HEK293 (cell line): ENCODE data around the gene ERMARD.
A peak's percentile ranks its signal among the peaks of the same experiment; 100 is the strongest.

Source experiments
- CTCF ChIA-PET: fragments of 350-600 bp; formaldehyde crosslinking; extraction: SDS; loops from one replicate; lab custom pipeline; 2021; ENCODE audit warnings: antibody characterized with exemption; lab: Yijun Ruan, JAX
- POLR2A ChIA-PET: fragments of 300-600 bp; formaldehyde crosslinking; extraction: SDS; loops from one replicate; lab custom pipeline; 2020; ENCODE audit warnings: antibody characterized with exemption, inconsistent platforms; lab: Yijun Ruan, JAX
- H3K27ac ChIP-seq: fragments of 200-500 bp; sonication (Bioruptor generic); 2 replicates; pipeline ENCODE4 v1.5.1; 2014; ENCODE audit warnings: low read depth, low read length, control low read depth, inconsistent platforms; ENCODE audit errors: extremely low read depth
- H3K36me3 ChIP-seq, 2 experiments: fragments of 200-500 bp in 1 of 2; sonication (Bioruptor generic) in 1 of 2; 1 replicate in 1 of 2; 2 replicates in 1 of 2; pipeline ENCODE4 v1.5.1; 2014 to 2017; ENCODE audit warnings: inconsistent platforms in 2 of 2, low read length in 2 of 2; ENCODE audit not compliant: control insufficient read depth in 2 of 2, insufficient read depth in 1 of 2
- H3K4me1 ChIP-seq: fragments of 200-500 bp; sonication (Bioruptor generic); 2 replicates; pipeline ENCODE4 v1.5.1; 2014; ENCODE audit warnings: mild to moderate bottlenecking, low read length, inconsistent platforms; ENCODE audit not compliant: control insufficient read depth, insufficient read depth
- H3K4me3 ChIP-seq: 2 replicates; pipeline ENCODE4 v1.5.1; 2011; ENCODE audit warnings: low read depth, mild to moderate bottlenecking, control low read depth, low read length, moderate library complexity
- H3K9me3 ChIP-seq: fragments of 200-500 bp; sonication (Bioruptor generic); 2 replicates; pipeline ENCODE4 v1.5.1; 2014; ENCODE audit warnings: low read depth, low read length, inconsistent platforms; ENCODE audit not compliant: control insufficient read depth, insufficient read depth
- RBAK ChIP-seq: fragments of 450-650 bp; formaldehyde crosslinking; IDR thresholded peaks from 2 replicates; pipeline ENCODE4 v1.5.1; 2016; ENCODE audit warnings: missing biosample characterization, missing genetic modification characterization
- YY1 ChIP-seq: fragments of 450-650 bp; formaldehyde crosslinking; IDR thresholded peaks from 2 replicates; pipeline ENCODE4 v1.5.1; 2018; ENCODE audit warnings: missing biosample characterization, missing genetic modification characterization
- ZBTB17 ChIP-seq: fragments of 450-650 bp; formaldehyde crosslinking; IDR thresholded peaks from 2 replicates; pipeline ENCODE4 v1.5.1; 2016; ENCODE audit warnings: missing biosample characterization, missing genetic modification characterization
- ZBTB20 ChIP-seq: fragments of 450-650 bp; formaldehyde crosslinking; IDR thresholded peaks from 2 replicates; pipeline ENCODE4 v1.5.1; 2016; ENCODE audit warnings: missing biosample characterization, missing genetic modification characterization
- ZIC2 ChIP-seq: fragments of 450-650 bp; formaldehyde crosslinking; IDR thresholded peaks from 2 replicates; pipeline ENCODE4 v1.5.1; 2016; ENCODE audit warnings: missing biosample characterization, missing genetic modification characterization
- ZNF146 ChIP-seq: fragments of 450-650 bp; formaldehyde crosslinking; IDR thresholded peaks from 2 replicates; pipeline ENCODE4 v1.5.1; 2016; ENCODE audit warnings: missing biosample characterization, missing genetic modification characterization
- ZNF175 ChIP-seq: fragments of 450-650 bp; formaldehyde crosslinking; IDR thresholded peaks from 2 replicates; pipeline ENCODE4 v1.5.1; 2016; ENCODE audit warnings: missing biosample characterization, missing genetic modification characterization
- ZNF19 ChIP-seq: fragments of 450-650 bp; formaldehyde crosslinking; IDR thresholded peaks from 2 replicates; pipeline ENCODE4; 2016; ENCODE audit warnings: missing biosample characterization, missing genetic modification characterization, low read depth
- ZNF239 ChIP-seq: fragments of 450-650 bp; formaldehyde crosslinking; IDR thresholded peaks from 2 replicates; pipeline ENCODE4 v1.5.1; 2016; ENCODE audit warnings: missing biosample characterization, missing genetic modification characterization
- ZNF391 ChIP-seq: fragments of 450-650 bp; formaldehyde crosslinking; IDR thresholded peaks from 2 replicates; pipeline ENCODE4 v1.5.1; 2016; ENCODE audit warnings: low read depth, missing biosample characterization, missing genetic modification characterization, borderline replicate concordance
- ZNF426 ChIP-seq: fragments of 450-650 bp; formaldehyde crosslinking; IDR thresholded peaks from 2 replicates; pipeline ENCODE4 v1.5.1; 2017; ENCODE audit warnings: missing biosample characterization, missing genetic modification characterization, mild to moderate bottlenecking, inconsistent platforms, moderate library complexity
- ZNF433 ChIP-seq: fragments of 450-650 bp; formaldehyde crosslinking; IDR thresholded peaks from 2 replicates; pipeline ENCODE4 v1.5.1; 2016; ENCODE audit warnings: missing biosample characterization, missing genetic modification characterization, low read depth
- ZNF510 ChIP-seq: fragments of 450-650 bp; formaldehyde crosslinking; IDR thresholded peaks from 2 replicates; pipeline ENCODE4 v1.5.1; 2018; ENCODE audit warnings: mild to moderate bottlenecking, missing genetic modification characterization, missing biosample characterization; ENCODE audit not compliant: insufficient replicate concordance
- ZNF626 ChIP-seq: fragments of 450-650 bp; sonication (Bioruptor Pico); formaldehyde crosslinking; IDR thresholded peaks from 2 replicates; pipeline ENCODE4 v1.5.1; 2018; ENCODE audit warnings: missing biosample characterization, missing genetic modification characterization, inconsistent platforms
- ZNF747 ChIP-seq: fragments of 450-650 bp; formaldehyde crosslinking; IDR thresholded peaks from 2 replicates; pipeline ENCODE4 v1.5.1; 2016; ENCODE audit warnings: missing biosample characterization, missing genetic modification characterization
- TF ChIP-seq, protein P1 (sequence below): fragments of 450-650 bp; formaldehyde crosslinking; IDR thresholded peaks from 2 replicates; pipeline ENCODE4 v1.5.1; 2016; ENCODE audit warnings: missing biosample characterization, missing genetic modification characterization, borderline replicate concordance
- TF ChIP-seq, protein P2 (sequence below): fragments of 450-650 bp; formaldehyde crosslinking; IDR thresholded peaks from 2 replicates; pipeline ENCODE4 v1.5.1; 2017; ENCODE audit warnings: missing biosample characterization, missing genetic modification characterization
- TF ChIP-seq, protein P3 (sequence below): fragments of 450-650 bp; IDR thresholded peaks from 2 replicates; pipeline ENCODE4 v1.5.1; 2018; ENCODE audit warnings: missing biosample characterization, missing genetic modification characterization
- TF ChIP-seq, protein P4 (sequence below): fragments of 450-650 bp; formaldehyde crosslinking; IDR thresholded peaks from 2 replicates; pipeline ENCODE4 v1.5.1; 2016; ENCODE audit warnings: missing biosample characterization, missing genetic modification characterization, borderline replicate concordance
- TF ChIP-seq, protein P5 (sequence below): fragments of 450-650 bp; formaldehyde crosslinking; IDR thresholded peaks from 2 replicates; pipeline ENCODE4 v1.5.1; 2016; ENCODE audit warnings: missing biosample characterization, missing genetic modification characterization

Gene ERMARD

GRCh38 chr6:169825558-169826225 is 74.3 kb downstream of the ERMARD start:
- no peak for TF ChIP-seq ZNF426 (tag by site-specific recombination)
- TF ChIP-seq, protein P1, sequence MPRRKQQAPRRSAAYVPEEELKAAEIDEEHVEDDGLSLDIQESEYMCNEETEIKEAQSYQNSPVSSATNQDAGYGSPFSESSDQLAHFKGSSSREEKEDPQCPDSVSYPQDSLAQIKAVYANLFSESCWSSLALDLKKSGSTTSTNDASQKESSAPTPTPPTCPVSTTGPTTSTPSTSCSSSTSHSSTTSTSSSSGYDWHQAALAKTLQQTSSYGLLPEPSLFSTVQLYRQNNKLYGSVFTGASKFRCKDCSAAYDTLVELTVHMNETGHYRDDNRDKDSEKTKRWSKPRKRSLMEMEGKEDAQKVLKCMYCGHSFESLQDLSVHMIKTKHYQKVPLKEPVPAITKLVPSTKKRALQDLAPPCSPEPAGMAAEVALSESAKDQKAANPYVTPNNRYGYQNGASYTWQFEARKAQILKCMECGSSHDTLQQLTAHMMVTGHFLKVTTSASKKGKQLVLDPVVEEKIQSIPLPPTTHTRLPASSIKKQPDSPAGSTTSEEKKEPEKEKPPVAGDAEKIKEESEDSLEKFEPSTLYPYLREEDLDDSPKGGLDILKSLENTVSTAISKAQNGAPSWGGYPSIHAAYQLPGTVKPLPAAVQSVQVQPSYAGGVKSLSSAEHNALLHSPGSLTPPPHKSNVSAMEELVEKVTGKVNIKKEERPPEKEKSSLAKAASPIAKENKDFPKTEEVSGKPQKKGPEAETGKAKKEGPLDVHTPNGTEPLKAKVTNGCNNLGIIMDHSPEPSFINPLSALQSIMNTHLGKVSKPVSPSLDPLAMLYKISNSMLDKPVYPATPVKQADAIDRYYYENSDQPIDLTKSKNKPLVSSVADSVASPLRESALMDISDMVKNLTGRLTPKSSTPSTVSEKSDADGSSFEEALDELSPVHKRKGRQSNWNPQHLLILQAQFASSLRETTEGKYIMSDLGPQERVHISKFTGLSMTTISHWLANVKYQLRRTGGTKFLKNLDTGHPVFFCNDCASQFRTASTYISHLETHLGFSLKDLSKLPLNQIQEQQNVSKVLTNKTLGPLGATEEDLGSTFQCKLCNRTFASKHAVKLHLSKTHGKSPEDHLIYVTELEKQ (tag by site-specific recombination): no peak
- no peak for TF ChIP-seq ZNF19 (tag by site-specific recombination)
- TF ChIP-seq ZNF239: no peak
- TF ChIP-seq, protein P2, sequence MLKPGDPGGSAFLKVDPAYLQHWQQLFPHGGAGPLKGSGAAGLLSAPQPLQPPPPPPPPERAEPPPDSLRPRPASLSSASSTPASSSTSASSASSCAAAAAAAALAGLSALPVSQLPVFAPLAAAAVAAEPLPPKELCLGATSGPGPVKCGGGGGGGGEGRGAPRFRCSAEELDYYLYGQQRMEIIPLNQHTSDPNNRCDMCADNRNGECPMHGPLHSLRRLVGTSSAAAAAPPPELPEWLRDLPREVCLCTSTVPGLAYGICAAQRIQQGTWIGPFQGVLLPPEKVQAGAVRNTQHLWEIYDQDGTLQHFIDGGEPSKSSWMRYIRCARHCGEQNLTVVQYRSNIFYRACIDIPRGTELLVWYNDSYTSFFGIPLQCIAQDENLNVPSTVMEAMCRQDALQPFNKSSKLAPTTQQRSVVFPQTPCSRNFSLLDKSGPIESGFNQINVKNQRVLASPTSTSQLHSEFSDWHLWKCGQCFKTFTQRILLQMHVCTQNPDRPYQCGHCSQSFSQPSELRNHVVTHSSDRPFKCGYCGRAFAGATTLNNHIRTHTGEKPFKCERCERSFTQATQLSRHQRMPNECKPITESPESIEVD: no peak
- TF ChIP-seq, protein P3, sequence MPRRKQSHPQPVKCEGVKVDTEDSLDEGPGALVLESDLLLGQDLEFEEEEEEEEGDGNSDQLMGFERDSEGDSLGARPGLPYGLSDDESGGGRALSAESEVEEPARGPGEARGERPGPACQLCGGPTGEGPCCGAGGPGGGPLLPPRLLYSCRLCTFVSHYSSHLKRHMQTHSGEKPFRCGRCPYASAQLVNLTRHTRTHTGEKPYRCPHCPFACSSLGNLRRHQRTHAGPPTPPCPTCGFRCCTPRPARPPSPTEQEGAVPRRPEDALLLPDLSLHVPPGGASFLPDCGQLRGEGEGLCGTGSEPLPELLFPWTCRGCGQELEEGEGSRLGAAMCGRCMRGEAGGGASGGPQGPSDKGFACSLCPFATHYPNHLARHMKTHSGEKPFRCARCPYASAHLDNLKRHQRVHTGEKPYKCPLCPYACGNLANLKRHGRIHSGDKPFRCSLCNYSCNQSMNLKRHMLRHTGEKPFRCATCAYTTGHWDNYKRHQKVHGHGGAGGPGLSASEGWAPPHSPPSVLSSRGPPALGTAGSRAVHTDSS (tag by site-specific recombination): no peak
- TF ChIP-seq ZNF433 (tag by site-specific recombination): no peak
- TF ChIP-seq YY1 (tag by site-specific recombination): no peak
- TF ChIP-seq ZBTB17 (tag by site-specific recombination): no peak
- TF ChIP-seq ZNF391 (tag by site-specific recombination): no peak
- no peak for TF ChIP-seq ZBTB20
- TF ChIP-seq, protein P4, sequence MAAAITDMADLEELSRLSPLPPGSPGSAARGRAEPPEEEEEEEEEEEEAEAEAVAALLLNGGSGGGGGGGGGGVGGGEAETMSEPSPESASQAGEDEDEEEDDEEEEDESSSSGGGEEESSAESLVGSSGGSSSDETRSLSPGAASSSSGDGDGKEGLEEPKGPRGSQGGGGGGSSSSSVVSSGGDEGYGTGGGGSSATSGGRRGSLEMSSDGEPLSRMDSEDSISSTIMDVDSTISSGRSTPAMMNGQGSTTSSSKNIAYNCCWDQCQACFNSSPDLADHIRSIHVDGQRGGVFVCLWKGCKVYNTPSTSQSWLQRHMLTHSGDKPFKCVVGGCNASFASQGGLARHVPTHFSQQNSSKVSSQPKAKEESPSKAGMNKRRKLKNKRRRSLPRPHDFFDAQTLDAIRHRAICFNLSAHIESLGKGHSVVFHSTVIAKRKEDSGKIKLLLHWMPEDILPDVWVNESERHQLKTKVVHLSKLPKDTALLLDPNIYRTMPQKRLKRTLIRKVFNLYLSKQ (tag by site-specific recombination): no peak
- no peak for TF ChIP-seq RBAK
- no peak for TF ChIP-seq ZNF626 (tag by site-specific recombination)
- Histone ChIP-seq H3K9me3 (no peaks in the 10 kb centered on the region; the same call in 1 of the 2 replicates), H3K27ac (no peak overlapping the region), H3K36me3 (no peaks in the 10 kb centered on the region), H3K4me3 (no peak overlapping the region), H3K4me1 (no peaks in the 10 kb centered on the region)
- ChIA-PET CTCF (no interaction called here), POLR2A (no interaction called here)

GRCh38 chr6:169826697-169827096 is 75.3 kb downstream of the ERMARD start:
- peak; percentile 64 for TF ChIP-seq ZNF146 (tag by site-specific recombination)
- TF ChIP-seq ZIC2 (tag by site-specific recombination): no peak
- no peak for TF ChIP-seq ZNF175
- TF ChIP-seq, protein P5, sequence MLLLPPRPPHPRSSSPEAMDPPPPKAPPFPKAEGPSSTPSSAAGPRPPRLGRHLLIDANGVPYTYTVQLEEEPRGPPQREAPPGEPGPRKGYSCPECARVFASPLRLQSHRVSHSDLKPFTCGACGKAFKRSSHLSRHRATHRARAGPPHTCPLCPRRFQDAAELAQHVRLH: 0 out of 2 replicates have a peak, but pooled peaks have one; percentile 38
- TF ChIP-seq ZNF510 (tag by site-specific recombination): peak; percentile 39
- no peak for TF ChIP-seq ZNF747 (tag by site-specific recombination)
- Histone ChIP-seq H3K27ac (no peak overlapping the region), H3K36me3 (no peaks in the 10 kb centered on the region), H3K4me1 (no peaks in the 10 kb centered on the region), H3K4me3 (no peak overlapping the region), H3K9me3 (no peaks in the 10 kb centered on the region; the same call in 1 of the 2 replicates)
- POLR2A ChIA-PET: no interaction called here
- CTCF ChIA-PET: interaction anchor here (1.7 kb wide), 2 partner anchors 10 to 703 kb away, joined by 5 to 7 read pairs; no protein-coding TSS in a partner anchor
